Upper lobe of right lung (tissue), 1 donor: Measurements from ENCODE around the gene INTS2. TPM values are rescaled to one million over a fixed set of nuclear protein-coding genes. Genes with fewer than 3 reads are reported as not detected.
"Not testable (repeated sequence)": the region's sequence is repeated elsewhere in the genome, so short reads cannot be mapped to it uniquely, and the experiment has no call there.

Experiments
- ATAC-seq: fragments of 200-7000 bp; cut with Tn5 transposase; one replicate; pipeline ENCODE4 v1.9.1; 2020; ENCODE audit warnings: mild to moderate bottlenecking, moderate library complexity
- DNase-seq: peaks from one replicate; pipeline ENCODE4 v3.0.0-alpha.2; 2020
- H3K27ac ChIP-seq: fragments of 200-600 bp; one replicate; pipeline ENCODE4 v1.8.0; 2022
- H3K27me3 ChIP-seq: fragments of 200-600 bp; one replicate; pipeline ENCODE4 v1.8.0; 2022; ENCODE audit warnings: mild to moderate bottlenecking
- H3K36me3 ChIP-seq: fragments of 200-600 bp; one replicate; pipeline ENCODE4 v1.8.0; 2022
- H3K4me1 ChIP-seq: fragments of 200-600 bp; one replicate; pipeline ENCODE4 v1.8.0; 2022
- H3K4me3 ChIP-seq: fragments of 200-600 bp; one replicate; pipeline ENCODE4 v1.8.0; 2022; ENCODE audit warnings: mild to moderate bottlenecking
- H3K9me3 ChIP-seq: fragments of 200-600 bp; one replicate; pipeline ENCODE4 v1.8.0; 2022
- intact Hi-C: fragments of 100-400 bp; cut with DNase I; formaldehyde crosslinking; loops from one replicate; pipeline ENCODE4 v1.11.0; 2022
- total RNA-seq: library from RNA; stranded (reverse); fragmentation: NEBNext Ultra II Directional; extraction: Animal tissue kit (Norgen Biotek cat#: 25700); gene quantifications from one replicate; pipeline ENCODE4 v1.2.1, GENCODE V29; 2021
- TF ChIP-seq, protein P1 (sequence below): fragments of 200-600 bp; IDR thresholded peaks from one replicate; pipeline ENCODE4 v1.8.0; 2022; ENCODE audit warnings: antibody characterized with exemption
- donor health status: DM: no; HTN: yes; CAD: no; lungs with severe emphysema.

The INTS2 gene
- total RNA-seq, 1 donor from 2014 or later: 10.9 TPM

- Histone ChIP-seq H3K4me1 (peaks cover 4% of the 10 kb centered on the region), H3K36me3 (peaks cover 20% of the 10 kb centered on the region), H3K27ac (peak overlapping the region; percentile 80), H3K27me3 (no peaks in the 10 kb centered on the region), H3K4me3 (peak overlapping the region; percentile 77), H3K9me3 (no peaks in the 10 kb centered on the region)
- ATAC-seq: no peak
- DNase-seq: no peak
- intact Hi-C loops: no loop called here
- TF ChIP-seq, protein P1, sequence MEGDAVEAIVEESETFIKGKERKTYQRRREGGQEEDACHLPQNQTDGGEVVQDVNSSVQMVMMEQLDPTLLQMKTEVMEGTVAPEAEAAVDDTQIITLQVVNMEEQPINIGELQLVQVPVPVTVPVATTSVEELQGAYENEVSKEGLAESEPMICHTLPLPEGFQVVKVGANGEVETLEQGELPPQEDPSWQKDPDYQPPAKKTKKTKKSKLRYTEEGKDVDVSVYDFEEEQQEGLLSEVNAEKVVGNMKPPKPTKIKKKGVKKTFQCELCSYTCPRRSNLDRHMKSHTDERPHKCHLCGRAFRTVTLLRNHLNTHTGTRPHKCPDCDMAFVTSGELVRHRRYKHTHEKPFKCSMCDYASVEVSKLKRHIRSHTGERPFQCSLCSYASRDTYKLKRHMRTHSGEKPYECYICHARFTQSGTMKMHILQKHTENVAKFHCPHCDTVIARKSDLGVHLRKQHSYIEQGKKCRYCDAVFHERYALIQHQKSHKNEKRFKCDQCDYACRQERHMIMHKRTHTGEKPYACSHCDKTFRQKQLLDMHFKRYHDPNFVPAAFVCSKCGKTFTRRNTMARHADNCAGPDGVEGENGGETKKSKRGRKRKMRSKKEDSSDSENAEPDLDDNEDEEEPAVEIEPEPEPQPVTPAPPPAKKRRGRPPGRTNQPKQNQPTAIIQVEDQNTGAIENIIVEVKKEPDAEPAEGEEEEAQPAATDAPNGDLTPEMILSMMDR: no peak
Measured at GRCh38 chr17:61863801-61864126, 64.0 kb downstream of the INTS2 start.

DNA sequence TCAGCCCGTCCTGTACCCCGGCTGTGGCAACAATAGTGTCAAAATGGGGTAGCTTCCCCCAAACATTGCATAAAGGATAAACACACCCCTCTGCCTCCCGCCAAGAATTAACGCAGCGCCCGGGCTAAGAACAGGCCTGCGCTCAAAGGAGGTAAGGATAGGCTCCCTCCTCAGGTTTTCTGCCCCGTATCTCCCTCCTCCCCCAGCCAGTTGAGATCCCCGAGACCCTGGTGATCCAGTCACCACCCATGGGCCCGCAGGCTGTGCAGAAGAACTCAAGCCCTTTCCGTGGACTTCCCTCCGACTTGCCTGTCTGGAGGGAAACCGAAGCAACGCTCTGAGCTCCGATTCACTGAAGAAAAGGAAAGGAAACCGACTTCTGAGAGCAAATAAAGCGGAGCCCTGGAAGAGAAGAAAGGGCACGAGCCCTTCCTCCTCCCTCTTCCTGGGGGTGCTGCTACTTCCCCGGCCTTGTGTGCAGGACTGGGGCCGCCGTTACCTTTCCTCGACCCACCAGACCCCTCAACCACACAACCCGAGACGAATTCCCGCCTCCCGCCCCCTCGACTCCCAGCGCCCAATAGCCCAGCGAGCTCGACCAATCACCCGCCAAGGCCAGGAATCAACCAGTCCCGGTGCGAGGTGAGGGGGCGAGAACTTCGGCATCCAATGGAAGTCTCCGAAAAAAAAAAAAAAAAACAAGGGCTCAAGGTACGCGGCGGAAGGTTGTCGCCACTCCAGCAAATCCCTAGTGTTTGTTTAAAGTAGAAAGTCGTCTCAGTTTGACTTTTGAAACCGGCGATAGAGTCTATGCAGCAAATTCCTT lies 64.6 kb downstream of the INTS2 start, which contains the start of gene BRIP1:
BRIP1 (minus strand) TSS at position 554 of the 826 bp plus-strand sequence. CDS start 1,989 bp downstream, outside the sequence.
- Histone ChIP-seq H3K4me3 (peak within 1 kb of the TSS; percentile 77), H3K36me3 (peaks cover 14% of the 10 kb centered on the region), H3K27ac (peak within 1 kb of the TSS; percentile 80), H3K4me1 (peaks cover 4% of the 10 kb centered on the region), H3K27me3 (no peaks in the 10 kb centered on the region), H3K9me3 (no peaks in the 10 kb centered on the region)
- TF ChIP-seq, protein P1: no peak
- intact Hi-C loops: no loop called here
- DNase-seq: peak; percentile 93
- ATAC-seq: peak; percentile 100

DNA sequence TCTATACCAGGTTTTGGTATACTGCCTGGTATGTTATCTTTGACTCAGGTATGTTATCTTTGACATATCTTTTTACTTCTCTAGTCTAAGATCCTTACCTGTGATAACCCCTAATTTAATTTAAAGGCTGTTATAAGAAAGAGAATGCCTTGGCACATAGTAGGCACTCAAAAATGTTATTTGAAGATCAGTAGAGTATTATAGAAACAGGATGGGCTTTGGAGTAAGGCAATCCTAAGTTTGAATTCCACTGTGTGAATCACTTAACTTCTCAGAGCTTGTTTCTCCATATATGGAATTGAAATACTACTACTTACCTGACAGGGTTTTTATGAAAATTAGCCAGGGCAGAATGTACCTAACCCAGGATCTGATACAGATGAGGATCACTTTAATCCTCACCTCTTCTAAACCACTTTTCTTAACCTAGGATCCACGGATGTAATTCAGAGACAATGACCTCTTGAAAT lies 65.6 kb downstream of the INTS2 start:
- no peaks in the 10 kb centered on the region for H3K9me3 ChIP-seq
- DNase-seq (no peak), ATAC-seq (no peak)
- no peak overlapping the region for H3K4me3 ChIP-seq
- TF ChIP-seq, protein P1: no peak
- no peak overlapping the region for H3K27ac ChIP-seq
- intact Hi-C loops: no loop called here
- peaks cover 3% of the 10 kb centered on the region for H3K36me3 ChIP-seq
- H3K27me3 ChIP-seq: no peaks in the 10 kb centered on the region
- H3K4me1 ChIP-seq: peaks cover 4% of the 10 kb centered on the region

DNA sequence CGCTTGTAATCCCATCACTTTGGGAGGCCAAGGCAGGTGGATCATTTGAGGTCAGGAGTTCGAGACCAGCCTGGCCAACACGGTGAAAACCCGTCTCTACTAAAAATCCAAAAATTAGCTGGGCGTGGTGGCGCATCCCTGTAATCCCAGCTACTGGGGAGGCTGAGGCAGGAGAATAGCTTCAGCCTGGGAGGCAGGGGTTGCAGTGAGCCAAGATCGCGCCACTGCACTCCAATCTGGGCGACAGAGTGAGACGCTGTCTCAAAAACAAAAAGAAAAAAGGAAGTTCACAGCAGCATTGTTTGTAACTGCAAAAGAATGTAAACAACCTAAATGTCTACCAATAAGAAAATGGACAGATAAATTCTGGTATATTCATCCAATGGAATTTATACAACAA lies 67.4 kb downstream of the INTS2 start:
- H3K27me3 ChIP-seq, H3K36me3 ChIP-seq, H3K4me1 ChIP-seq, H3K4me3 ChIP-seq, H3K9me3 ChIP-seq, H3K27ac ChIP-seq, DNase-seq, ATAC-seq, intact Hi-C loops: not testable (repeated sequence)

DNA sequence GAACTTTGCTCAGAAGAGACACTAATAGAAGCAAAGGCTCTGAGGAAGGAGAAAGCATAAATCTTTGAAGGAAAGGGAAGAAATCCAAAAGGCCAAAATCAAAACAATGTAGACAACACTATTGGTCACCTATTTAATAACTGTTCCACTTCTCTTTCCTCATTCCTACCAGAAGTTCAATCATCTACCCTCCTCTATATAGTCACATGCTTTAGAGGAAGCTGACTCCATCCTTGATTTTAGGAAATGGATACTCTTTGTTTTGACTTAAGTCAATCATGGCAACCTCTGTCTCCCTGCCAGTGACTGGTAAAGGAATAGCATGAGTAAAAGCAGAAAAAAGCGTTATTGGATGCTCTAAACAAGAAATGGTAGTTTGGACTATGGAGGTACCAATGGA lies 71.7 kb downstream of the INTS2 start:
- TF ChIP-seq, protein P1: no peak
- ATAC-seq: no peak
- intact Hi-C loops: no loop called here
- Histone ChIP-seq H3K27me3 (no peaks in the 10 kb centered on the region), H3K27ac (no peak overlapping the region), H3K4me3 (no peak overlapping the region), H3K36me3 (no peaks in the 10 kb centered on the region), H3K4me1 (no peaks in the 10 kb centered on the region), H3K9me3 (no peaks in the 10 kb centered on the region)
- no peak for DNase-seq

DNA sequence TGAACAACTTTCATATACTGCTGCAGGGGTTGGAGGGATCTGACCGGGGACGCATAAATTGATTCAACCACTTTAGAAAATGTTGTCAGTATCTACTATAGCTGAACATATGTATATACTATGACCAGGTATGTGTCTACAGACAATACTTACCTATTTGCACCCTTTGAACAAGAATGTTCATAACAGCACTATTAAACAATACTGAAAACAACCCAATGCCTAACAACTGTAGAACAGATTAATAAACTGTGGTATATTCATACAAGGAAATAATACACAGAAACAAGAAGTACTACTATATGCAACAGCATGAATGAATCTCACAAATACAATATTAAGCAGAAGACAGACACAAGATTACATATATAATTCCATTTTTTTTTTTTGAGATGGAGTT lies 74.9 kb downstream of the INTS2 start:
- Histone ChIP-seq H3K36me3 (no peaks in the 10 kb centered on the region), H3K4me1 (no peaks in the 10 kb centered on the region), H3K9me3 (no peaks in the 10 kb centered on the region), H3K4me3 (no peak overlapping the region), H3K27me3 (no peaks in the 10 kb centered on the region), H3K27ac (no peak overlapping the region)
- ATAC-seq (no peak), DNase-seq (no peak)
- TF ChIP-seq, protein P1: no peak
- intact Hi-C loops: no loop called here
